NCI-H2171 treated with DMSO at 0.1 percent for 48 hours (cell line): ENCODE results near the gene OGG1.
A peak's percentile ranks its signal among the peaks of the same experiment; 100 is the strongest.

ENCODE experiments used
- DNase-seq: peaks from one replicate; lab custom pipeline; 2025; lab: John Stamatoyannopoulos, UW

The OGG1 gene

DNA sequence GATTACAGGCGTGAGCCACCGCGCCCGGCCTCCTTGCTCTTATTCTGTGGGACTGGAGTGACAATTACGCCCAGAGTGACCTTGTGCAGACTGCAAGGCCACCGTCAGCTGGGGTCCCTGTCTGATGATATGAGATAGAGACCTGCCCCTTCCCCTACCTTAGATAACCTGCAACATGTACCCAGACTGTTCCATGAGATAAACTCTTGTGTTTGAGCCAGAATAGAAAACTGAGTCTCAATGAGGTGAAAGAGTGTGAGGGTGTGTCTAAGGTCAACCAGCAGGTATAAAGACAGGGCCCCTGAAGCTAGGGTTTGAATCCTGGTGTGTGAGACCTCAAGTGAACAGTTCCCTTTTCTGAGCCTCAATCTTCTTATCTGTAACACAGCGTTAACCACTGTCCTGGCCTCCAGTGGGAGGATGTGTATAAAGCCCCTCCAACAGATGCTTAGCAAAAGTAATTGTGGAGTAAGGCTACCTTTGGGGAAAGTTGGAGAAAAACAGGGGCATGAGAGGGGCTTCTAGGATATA, 36.5 kb downstream of the OGG1 start:
- DNase-seq = no peak

GRCh38 chr3:9786825-9787669, 37.3 kb downstream of the OGG1 start:
- no peak for DNase-seq

DNA sequence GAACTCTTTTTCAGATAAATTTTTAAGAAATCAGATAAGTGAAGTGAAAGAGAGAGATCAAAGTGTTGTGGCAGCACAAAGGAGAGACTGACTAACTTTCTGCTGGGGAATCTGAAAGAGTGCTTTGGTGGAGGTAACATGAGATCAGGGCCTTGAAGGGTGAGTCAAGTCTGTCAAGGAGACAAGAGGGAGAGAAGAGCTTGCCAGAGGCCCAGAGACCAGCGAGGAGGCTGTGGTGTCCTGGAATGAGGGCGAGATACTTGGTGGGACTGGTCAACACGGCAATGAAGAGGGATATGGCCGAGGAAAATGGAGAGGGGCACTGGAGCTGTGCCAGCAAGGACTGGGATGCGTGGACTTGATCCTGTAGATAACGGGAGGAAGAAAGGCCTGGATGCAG, 38.0 kb downstream of the OGG1 start:
- no peak for DNase-seq

GRCh38 chr3:9791127-9791526, 41.4 kb downstream of the OGG1 start:
- no peak for DNase-seq

DNA sequence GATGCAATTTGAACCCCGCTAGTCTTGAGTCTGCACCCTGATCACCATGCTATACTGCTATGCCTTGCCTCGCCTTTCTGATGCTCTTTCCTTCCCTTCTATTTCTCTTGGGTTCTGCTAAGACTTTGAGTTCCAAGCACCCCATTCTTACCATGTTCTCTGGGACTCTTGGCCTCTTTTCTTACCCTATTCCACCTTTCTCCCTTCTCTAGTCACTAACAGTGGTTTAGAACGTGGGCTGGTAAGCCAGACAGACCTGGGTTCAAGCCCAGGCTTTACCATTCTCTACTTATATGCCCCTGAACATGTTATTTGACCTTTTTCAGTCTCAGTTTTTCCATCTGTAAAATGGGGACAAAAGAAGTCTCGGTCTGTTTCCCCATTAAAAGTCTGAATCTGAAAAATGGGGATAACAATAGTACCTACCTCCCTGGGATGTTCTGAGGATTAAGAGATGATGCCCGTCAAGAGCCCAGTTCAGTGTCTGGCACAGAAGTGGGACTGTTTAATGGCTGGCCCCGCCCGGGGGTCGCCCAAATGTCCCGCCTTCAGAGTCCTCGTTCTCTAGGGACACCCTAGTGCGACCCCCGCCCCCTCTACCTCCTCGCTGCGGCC, 42.1 kb downstream of the OGG1 start:
- no peak for DNase-seq

DNA sequence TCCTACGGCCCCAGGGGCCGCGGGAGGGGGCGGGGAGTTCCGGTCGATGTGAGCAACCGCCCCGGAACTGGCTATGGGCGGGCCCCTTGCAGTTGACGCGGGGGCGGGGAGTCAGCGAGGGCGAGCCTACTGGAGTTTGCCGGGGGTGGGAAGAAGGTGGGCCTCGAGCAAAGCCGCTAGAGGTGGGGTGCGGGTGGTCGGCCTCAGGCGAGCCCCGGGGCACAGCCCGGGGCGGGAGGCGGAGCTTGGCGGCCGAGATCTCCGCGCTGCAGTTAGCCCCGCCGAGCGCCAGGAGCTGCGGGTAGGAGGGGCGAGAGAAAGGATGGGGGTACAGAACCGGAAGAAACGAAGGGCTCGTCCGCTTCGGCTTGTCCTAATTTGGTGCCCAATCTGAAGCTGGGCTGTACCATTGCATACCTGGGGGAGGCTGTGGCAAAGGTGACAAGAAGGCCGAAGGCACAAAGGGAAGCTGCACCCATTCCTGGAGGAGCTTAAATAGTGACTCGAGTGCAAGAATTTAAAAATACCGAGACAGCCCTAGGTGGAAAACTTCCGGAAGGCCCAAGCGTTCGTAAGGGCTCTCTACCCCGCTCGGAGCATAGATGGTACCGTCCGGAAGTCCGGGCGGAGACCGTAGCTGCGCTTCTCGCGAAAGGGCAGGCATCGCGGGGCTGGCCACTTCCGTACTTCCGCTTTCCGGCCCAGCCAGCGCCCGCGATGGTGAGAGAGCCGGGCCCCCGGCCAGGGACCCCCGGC, 42.8 kb downstream of the OGG1 start, which contains the start of the genes ARPC4 and TADA3:
Gene ARPC4 (plus strand): TSS at position 678 of the 756 bp plus-strand sequence. CDS start 40 bp downstream, at position 718.
Gene TADA3 (minus strand): TSS at position 69 of the 756 bp plus-strand sequence. CDS start 1,007 bp downstream, outside the sequence.
- DNase-seq = peak; percentile 89

- DNase-seq = no peak
Observed at GRCh38 chr3:9793161-9793781, 43.5 kb downstream of the OGG1 start.

- DNase-seq = no peak
Observed at GRCh38 chr3:9794400-9794799, 44.6 kb downstream of the OGG1 start.

- no peak for DNase-seq
Observed at GRCh38 chr3:9795207-9795606, 45.5 kb downstream of the OGG1 start.

- no peak for DNase-seq
Observed at GRCh38 chr3:9797196-9797945, 47.6 kb downstream of the OGG1 start.

GRCh38 chr3:9800529-9800928, 50.8 kb downstream of the OGG1 start:
- DNase-seq = no peak

DNA sequence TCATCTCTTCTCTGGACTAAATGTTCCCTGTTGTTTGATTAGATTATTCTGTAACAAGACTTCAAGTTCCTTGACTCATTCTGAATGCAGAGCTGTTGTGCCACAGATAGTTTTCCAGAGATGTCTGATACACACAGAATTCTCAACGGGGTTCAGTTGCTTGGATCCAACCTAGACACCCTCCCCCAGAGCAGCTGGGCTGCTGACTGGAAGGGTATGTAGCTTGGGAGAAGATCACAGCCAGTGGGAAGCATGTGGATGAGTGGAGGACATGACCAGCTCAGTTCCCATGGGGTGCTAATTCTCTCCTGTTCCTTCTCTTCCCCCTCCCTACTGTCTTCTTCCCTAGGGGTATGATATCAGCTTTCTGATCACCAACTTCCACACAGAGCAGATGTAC, 53.7 kb downstream of the OGG1 start:
- DNase-seq = no peak

DNA sequence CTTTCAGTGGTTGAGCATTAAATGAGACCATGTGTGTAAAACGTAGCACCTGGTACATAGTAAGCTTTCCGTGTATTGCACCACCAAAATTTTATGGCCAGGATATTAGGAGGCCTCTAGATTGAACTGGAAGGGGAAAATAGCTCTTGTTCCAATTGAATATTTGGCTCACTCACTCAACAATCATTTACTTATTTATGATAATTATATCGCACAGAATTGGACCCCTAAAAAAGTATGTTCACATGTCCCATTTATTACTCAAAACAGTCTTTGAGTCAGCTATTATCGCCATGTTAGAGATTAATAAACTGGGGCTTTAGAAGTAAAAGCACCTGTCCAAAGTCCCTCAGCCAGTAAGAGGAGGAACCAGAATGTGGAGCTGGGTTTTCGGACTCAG, 55.2 kb downstream of the OGG1 start:
- DNase-seq = no peak

DNA sequence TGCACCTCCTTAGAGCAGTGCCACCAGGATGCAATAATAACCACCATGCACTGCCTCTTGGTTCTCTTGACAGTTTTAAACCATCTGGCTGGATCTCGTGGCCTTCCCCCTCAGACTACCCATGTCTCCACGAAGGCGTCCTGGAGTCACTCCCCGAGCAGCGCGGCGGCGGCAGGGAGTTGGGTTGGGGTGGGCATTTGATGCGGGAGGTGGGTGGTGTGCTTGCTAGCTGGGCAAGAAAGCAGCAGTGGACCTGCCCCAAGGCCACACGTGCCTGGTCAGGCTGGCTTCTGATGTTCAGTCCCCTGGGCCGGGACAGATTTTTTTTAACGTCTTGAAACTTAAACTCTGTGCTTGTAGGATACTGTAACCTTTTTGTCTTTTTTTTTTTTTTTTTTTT, 56.4 kb downstream of the OGG1 start:
- DNase-seq = no peak
